ENCODE data around the gene PRDM11.

PRDM11 gene

DNA sequence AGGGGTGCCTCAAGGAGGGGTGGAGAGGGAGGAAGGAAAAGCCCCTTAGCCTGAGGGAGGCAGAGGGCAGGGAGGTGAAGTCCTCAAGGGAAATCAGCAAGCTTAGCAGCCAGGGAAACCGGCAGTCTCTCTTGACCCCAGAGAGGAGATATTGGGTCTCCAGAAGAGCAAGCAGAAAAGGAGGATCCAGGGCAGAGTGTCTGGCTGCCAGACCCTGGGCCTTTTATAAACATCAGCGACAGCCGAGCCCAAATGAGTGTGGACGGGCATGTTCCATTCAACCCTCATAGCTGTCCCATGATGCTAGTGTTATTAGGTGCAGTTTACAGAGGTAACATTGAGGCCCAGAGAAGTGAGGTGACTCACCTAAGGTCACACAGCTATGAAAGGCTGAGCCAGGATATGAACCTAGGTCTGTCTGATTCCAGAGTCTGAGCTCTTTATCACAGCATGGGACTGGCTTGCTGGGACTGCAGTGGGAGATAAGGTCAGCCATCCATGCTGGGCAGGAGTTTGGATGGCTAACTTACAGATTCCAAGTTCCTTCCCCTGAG, 9.3 kb downstream of the PRDM11 start:
- TF ChIP-seq, protein P1, sequence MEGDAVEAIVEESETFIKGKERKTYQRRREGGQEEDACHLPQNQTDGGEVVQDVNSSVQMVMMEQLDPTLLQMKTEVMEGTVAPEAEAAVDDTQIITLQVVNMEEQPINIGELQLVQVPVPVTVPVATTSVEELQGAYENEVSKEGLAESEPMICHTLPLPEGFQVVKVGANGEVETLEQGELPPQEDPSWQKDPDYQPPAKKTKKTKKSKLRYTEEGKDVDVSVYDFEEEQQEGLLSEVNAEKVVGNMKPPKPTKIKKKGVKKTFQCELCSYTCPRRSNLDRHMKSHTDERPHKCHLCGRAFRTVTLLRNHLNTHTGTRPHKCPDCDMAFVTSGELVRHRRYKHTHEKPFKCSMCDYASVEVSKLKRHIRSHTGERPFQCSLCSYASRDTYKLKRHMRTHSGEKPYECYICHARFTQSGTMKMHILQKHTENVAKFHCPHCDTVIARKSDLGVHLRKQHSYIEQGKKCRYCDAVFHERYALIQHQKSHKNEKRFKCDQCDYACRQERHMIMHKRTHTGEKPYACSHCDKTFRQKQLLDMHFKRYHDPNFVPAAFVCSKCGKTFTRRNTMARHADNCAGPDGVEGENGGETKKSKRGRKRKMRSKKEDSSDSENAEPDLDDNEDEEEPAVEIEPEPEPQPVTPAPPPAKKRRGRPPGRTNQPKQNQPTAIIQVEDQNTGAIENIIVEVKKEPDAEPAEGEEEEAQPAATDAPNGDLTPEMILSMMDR (IDR thresholded peaks at IDR 0.05), result no peak
- H3K4me1 ChIP-seq, result peaks cover 10% of the 10 kb centered on the region
- H3K4me3 ChIP-seq (ENCODE audit: low read depth, low read length), result no peak overlapping the region

DNA sequence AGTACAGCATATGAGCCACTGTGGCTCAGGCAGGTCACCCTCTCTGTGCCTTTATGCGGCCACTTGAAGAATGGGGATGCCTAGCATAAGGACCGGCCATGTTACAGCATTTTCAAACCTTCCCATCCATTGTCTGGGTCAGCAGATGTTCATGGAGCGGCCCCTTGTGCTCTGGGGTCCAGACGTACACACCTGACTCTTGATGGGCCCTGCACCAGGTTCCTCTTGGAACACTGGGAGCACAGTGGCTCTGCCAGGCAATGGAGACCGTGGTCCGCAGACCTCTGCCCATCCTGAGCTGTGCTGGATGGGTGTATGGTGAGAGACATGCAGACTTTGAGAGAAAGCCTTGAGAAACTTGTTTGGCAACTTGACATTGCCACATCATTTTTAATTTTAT, 9.8 kb downstream of the PRDM11 start:
- Histone ChIP-seq H3K4me3 (ENCODE audit: low read depth, low read length) (no peak overlapping the region), H3K27me3 (ENCODE audit: control insufficient read depth, insufficient read depth, low read length) (no peaks in the 10 kb centered on the region), H2AFZ (no peak overlapping the region), H3K79me2 (peaks cover 21% of the 10 kb centered on the region), H3K9ac (no peak overlapping the region), H3K4me2 (ENCODE audit: low read length) (no peak overlapping the region), H3K4me1 (peaks cover 10% of the 10 kb centered on the region), H3K9me3 (ENCODE audit: control insufficient read depth, low read length) (no peaks in the 10 kb centered on the region), H3K36me3 (ENCODE audit: control insufficient read depth, insufficient read depth, low read length) (no peaks in the 10 kb centered on the region), H3K27ac (no peak overlapping the region)
- TF ChIP-seq, protein P1 (IDR thresholded peaks at IDR 0.05), result no peak

More for the DNA sequence above, 9.3 kb downstream of the PRDM11 start:
- H2AFZ ChIP-seq, result no peak overlapping the region
- no peaks in the 10 kb centered on the region for H3K36me3 ChIP-seq (ENCODE audit: control insufficient read depth, insufficient read depth, low read length)
- H3K27me3 ChIP-seq (ENCODE audit: control insufficient read depth, insufficient read depth, low read length), result no peaks in the 10 kb centered on the region
- peaks cover 21% of the 10 kb centered on the region for H3K79me2 ChIP-seq
- H3K27ac ChIP-seq, result no peak overlapping the region
- H3K9me3 ChIP-seq (ENCODE audit: control insufficient read depth, low read length), result no peaks in the 10 kb centered on the region
- H3K9ac ChIP-seq, result no peak overlapping the region
- no peak overlapping the region for H3K4me2 ChIP-seq (ENCODE audit: low read length)

DNA sequence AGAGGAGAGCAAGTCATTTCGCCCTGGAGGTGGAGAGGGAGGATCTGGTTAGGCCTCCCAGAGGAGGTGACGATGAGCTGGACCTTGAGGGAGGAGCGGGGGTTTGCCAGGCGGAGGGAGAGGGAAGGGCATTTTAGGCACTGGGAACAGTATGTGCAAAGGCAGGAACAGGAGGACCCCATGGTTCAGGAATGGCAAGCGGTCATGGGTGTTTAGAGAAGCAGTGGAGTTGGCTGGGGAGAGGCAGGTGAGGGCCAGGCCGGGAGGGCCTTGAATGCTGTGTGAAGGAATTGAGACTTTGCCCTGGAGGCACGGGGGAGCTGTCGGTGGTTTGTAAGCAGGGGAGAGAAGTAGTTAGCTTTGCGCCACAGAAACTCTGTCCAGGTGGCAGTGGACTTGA, 10.3 kb downstream of the PRDM11 start:
- Histone ChIP-seq H3K4me1 (peaks cover 10% of the 10 kb centered on the region), H3K9ac (no peak overlapping the region), H3K9me3 (ENCODE audit: control insufficient read depth, low read length) (no peaks in the 10 kb centered on the region), H3K36me3 (ENCODE audit: control insufficient read depth, insufficient read depth, low read length) (no peaks in the 10 kb centered on the region), H3K27ac (no peak overlapping the region), H3K79me2 (peaks cover 17% of the 10 kb centered on the region), H3K27me3 (ENCODE audit: control insufficient read depth, insufficient read depth, low read length) (no peaks in the 10 kb centered on the region), H3K4me3 (ENCODE audit: low read depth, low read length) (no peak overlapping the region), H3K4me2 (ENCODE audit: low read length) (no peak overlapping the region), H2AFZ (no peak overlapping the region)
- TF ChIP-seq, protein P1 (IDR thresholded peaks at IDR 0.05), result no peak

DNA sequence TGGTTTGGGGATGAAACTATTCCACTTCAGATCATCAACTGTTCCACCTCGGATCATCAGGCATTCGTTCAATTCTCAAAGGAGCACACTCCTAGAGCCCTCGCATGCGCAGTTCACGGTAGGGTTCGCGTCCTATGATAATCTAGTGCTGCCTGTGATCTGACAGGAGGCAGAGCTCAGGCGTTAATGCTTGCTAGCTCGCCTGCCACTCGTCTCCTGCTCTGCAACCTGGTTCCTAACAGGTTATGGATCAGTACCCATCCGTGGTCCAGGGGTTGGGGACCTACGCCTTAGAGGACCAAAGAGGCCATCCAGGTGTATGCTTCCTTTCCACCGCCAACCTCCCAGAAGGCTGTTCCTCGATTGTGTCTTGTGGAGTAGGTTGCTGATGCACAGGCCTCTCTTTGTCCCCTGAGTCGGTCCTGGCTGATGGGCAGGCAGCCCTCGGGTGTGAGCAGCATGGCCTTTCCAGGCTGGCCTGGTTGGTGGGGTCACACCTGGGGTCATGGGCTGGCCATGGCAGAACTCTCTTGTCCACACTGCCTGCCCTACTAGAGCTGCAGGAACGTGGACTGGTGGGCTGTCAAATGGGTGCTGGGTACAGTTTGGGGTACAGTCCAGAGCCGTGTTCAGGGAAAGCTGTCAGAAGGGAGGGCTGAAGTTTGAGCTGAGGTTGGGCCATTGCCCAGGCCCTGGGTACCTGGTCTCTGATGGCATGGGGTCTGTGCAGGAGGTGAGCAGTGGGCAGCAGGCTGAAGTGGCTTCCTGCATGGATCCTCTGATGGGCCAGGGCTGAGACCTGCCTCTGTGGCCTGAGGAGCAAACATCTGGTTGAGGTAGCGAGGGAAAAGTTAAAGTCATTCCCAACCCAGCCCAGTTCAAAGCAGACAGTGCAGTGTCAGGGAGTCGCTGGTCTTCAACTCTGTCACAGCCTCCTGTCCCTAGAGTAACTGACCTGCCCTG, 11.1 kb downstream of the PRDM11 start:
- Histone ChIP-seq H2AFZ (peak overlapping the region; percentile 45), H3K27ac (no peak overlapping the region), H3K9ac (no peak overlapping the region), H3K36me3 (ENCODE audit: control insufficient read depth, insufficient read depth, low read length) (no peaks in the 10 kb centered on the region), H3K4me3 (ENCODE audit: low read depth, low read length) (no peak overlapping the region), H3K79me2 (peaks cover 17% of the 10 kb centered on the region), H3K4me1 (peaks cover 10% of the 10 kb centered on the region), H3K27me3 (ENCODE audit: control insufficient read depth, insufficient read depth, low read length) (no peaks in the 10 kb centered on the region), H3K9me3 (ENCODE audit: control insufficient read depth, low read length) (no peaks in the 10 kb centered on the region), H3K4me2 (ENCODE audit: low read length) (no peak overlapping the region)
- TF ChIP-seq, protein P1 (IDR thresholded peaks at IDR 0.05), result no peak

Data from parathyroid adenoma (tissue), 2 donors.